Choroid plexus epithelial cell (primary cell): ENCODE measurements around the gene PARVB.

Source experiments
- DNase-seq: peaks from one replicate; pipeline ENCODE4 v3.0.0-alpha.2; 2010; ENCODE audit warnings: low read depth
- H3K4me3 ChIP-seq: 2 replicates; pipeline ENCODE4 v1.5.1; 2011; ENCODE audit warnings: low read depth, mild to moderate bottlenecking, control low read depth, low read length, moderate library complexity
- CTCF ChIP-seq: conservative IDR thresholded peaks from 2 replicates; pipeline ENCODE4 v1.5.1; 2011; ENCODE audit warnings: low read depth, mild to moderate bottlenecking, control low read depth, inconsistent platforms, low read length, moderate library complexity

PARVB gene

GRCh38 chr22:44042249-44043218 is 18.4 kb downstream of the PARVB start:
- DNase-seq, result no peak
- no peak for TF ChIP-seq CTCF
- H3K4me3 ChIP-seq, result no peak overlapping the region

- TF ChIP-seq CTCF, result no peak
- no peak for DNase-seq
- H3K4me3 ChIP-seq, result no peak overlapping the region
Measured at GRCh38 chr22:44045145-44045544, 21.0 kb downstream of the PARVB start.

GRCh38 chr22:44046485-44047141 is 22.5 kb downstream of the PARVB start:
- no peak for DNase-seq
- H3K4me3 ChIP-seq, result no peak overlapping the region
- TF ChIP-seq CTCF, result no peak

- DNase-seq, result no peak
- no peak for TF ChIP-seq CTCF
- H3K4me3 ChIP-seq, result no peak overlapping the region
Measured at GRCh38 chr22:44047891-44048301, 23.8 kb downstream of the PARVB start.

GRCh38 chr22:44049486-44050231 is 25.6 kb downstream of the PARVB start:
- no peak overlapping the region for H3K4me3 ChIP-seq
- TF ChIP-seq CTCF, result no peak
- DNase-seq, result no peak

- no peak for TF ChIP-seq CTCF
- no peak overlapping the region for H3K4me3 ChIP-seq
- no peak for DNase-seq
Measured at GRCh38 chr22:44050766-44051355, 26.8 kb downstream of the PARVB start.
